GM12865 (cell line): Measurements from ENCODE around the gene CEACAM1.
"Not testable (repeated sequence)": the region's sequence is repeated elsewhere in the genome, so short reads cannot be mapped to it uniquely, and the experiment has no call there.

Experiments used
- DNase-seq: peaks from one replicate; pipeline ENCODE4 v3.0.0; 2010; ENCODE audit warnings: low read depth
- H3K4me3 ChIP-seq: 2 replicates; pipeline ENCODE4 v1.5.1; 2011; ENCODE audit warnings: mild to moderate bottlenecking, low read depth, low read length, control low read depth
- TF ChIP-seq, protein P1 (sequence below): IDR thresholded peaks from 2 replicates; pipeline ENCODE4 v1.5.1; 2011; ENCODE audit warnings: low read length, control low read depth, low read depth, inconsistent platforms; ENCODE audit not compliant: insufficient read depth; ENCODE audit errors: missing control alignments

The CEACAM1 gene

DNA sequence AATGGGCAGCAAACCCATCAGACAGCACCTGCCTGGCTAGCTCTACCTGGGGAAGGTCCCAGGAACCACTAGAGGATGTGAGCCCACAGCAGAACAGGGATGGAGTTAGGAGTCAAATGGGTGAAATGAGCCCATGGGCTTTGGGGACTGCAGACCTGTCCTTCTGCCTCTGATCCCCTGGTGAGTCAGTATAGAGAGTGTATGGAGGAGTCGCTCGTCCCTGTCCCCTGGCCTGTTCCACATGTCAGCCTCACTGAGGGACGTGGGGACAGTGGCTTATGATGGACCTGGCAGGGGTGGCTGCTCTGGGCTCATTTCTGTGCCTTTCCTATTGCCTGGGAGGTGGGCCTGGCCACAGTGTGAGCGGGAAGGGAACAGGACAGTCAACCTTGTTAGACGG lies 4.0 kb downstream of the CEACAM1 start:
- TF ChIP-seq, protein P1, sequence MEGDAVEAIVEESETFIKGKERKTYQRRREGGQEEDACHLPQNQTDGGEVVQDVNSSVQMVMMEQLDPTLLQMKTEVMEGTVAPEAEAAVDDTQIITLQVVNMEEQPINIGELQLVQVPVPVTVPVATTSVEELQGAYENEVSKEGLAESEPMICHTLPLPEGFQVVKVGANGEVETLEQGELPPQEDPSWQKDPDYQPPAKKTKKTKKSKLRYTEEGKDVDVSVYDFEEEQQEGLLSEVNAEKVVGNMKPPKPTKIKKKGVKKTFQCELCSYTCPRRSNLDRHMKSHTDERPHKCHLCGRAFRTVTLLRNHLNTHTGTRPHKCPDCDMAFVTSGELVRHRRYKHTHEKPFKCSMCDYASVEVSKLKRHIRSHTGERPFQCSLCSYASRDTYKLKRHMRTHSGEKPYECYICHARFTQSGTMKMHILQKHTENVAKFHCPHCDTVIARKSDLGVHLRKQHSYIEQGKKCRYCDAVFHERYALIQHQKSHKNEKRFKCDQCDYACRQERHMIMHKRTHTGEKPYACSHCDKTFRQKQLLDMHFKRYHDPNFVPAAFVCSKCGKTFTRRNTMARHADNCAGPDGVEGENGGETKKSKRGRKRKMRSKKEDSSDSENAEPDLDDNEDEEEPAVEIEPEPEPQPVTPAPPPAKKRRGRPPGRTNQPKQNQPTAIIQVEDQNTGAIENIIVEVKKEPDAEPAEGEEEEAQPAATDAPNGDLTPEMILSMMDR, result no peak
- no peak for DNase-seq
- no peak overlapping the region for H3K4me3 ChIP-seq

DNA sequence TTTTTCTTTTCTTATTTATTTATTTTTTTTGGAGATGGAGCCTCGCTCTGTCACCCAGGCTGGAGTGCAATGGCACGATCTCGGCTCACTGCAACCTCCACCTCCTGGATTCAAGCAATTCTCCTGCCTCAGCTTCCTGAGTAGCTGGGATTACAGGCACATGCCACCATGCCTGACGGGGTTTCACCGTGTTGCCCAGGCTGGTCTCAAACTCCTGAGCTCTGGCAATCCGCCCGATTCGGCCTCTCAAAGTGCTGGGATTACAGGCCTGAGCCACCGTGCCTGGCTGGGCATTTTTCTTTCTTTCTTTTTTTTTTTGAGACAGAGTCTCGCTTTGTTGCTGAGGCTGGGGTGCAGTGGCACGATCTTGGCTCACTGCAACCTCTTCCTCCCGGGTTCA lies 6.0 kb downstream of the CEACAM1 start:
- DNase-seq, H3K4me3 ChIP-seq: not testable (repeated sequence)

DNA sequence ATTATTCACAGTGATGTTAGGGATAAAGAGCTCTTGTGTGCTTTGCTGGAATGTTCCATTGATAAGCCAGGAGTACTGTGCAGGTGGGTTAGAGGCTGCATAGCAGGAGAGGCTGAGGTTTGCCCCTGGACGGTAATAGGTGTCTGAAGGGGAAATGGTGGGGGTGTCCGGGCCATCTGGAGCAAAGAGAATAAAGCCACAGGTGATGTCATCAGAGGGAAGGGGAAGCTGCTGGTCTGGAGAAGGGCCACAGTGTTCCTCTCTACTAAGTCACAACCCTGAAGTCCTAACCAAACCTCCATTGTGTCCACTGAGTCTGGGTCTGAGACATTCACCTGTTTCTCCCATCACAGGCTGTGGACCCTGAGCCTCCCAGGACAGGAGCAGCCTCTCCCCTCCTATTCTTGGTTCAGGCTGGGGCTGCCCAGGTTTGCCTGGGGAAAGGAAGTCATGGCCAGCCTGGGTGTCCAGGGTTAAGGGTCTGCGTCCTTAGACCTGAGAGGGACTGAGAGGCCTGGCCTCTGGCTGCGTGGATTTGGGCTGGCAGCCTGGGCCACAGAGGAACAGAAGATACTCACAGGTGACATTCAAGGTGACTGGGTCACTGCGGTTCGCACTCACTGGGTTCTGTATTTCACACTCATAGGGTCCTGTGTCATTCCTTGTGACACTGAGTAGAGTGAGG lies 6.8 kb downstream of the CEACAM1 start:
- no peak overlapping the region for H3K4me3 ChIP-seq
- no peak for DNase-seq
- TF ChIP-seq, protein P1, result no peak

DNA sequence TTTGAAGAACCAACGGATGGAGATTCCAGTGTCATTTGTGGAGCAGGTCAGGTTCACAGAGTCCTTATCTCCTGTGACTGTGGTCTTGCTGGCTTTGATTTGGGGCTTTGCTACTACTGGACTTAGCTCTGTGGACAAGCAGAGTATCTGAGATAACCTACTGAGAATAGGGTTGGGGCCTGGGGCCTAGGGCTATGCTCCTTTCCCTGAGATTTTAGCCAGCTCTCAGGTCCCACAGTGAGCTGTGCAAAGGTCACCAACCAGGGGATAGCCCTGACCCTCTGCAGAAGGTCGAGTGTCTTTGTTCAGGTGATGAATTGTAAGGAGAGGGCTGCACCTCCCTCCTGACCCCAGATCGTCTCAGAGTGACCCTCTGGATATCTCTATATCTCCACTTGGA lies 9.2 kb downstream of the CEACAM1 start:
- DNase-seq, result no peak
- TF ChIP-seq, protein P1, result no peak
- H3K4me3 ChIP-seq, result no peak overlapping the region

DNA sequence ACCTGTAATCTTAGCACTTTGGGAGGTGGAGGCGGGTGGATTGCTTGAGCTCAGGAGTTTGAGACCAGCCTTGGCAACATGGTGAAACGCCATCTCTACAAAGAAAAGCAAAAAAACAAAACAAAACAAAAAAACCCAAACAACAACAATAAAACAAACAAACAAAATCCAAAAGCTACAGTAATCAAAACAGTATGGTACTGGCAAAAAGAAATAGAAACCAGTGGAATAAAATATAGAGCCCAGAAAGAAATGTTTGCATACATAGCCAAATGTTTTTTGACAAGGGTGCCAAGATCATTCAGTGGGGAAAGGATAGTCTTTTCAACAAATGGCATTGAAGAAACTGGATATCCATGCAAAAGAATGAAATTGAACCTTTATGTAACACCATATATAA lies 11.5 kb downstream of the CEACAM1 start:
- TF ChIP-seq, protein P1, result no peak
- no peak overlapping the region for H3K4me3 ChIP-seq
- DNase-seq, result no peak

DNA sequence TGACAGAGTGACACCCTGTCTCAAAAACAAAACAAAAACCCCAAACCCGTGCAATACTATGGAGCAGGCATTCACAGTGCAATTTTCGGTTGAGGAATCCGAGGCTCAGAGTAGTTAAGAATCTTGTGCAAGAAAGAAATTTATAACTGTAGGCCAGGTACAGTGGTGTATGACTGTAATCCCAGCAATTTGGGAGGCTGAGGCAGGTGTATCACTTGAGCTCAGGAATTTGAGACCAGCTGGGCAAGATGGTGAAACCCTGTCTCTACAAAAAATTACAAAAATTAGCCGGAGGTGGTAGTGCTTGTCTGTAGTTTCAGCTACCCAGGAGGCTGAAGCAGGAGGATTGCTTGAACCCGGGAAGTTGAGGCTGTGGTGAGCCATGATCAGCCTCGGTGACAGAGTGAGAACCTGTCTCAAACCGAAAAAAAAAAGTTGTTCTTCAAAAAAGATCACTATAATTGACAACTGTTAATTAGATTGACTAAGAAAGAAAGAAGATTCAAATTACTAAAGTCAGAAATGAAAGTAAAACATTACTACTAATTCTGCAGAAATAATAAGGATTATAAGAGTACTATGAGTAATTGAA lies 12.9 kb downstream of the CEACAM1 start:
- DNase-seq, result no peak
- H3K4me3 ChIP-seq, result no peak overlapping the region
- TF ChIP-seq, protein P1, result no peak

DNA sequence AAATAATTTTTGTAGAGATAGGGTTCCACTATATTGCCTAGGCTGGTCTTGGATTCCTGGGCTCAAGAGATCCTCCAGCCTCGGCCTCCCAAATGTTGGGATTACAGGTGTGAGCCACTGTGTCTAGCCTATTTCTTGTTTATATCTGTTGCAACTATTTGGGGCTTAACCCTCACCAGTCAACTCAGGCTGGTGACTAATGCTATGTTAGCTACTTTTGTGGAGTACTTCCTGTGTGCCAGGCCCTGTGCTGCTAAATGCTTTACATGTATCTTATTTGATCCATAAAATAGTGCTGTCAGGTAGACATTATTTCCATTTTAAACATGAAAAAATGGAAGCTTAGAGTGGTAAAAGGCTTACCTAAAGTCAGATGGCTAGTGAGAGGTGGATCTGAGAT lies 13.8 kb downstream of the CEACAM1 start:
- TF ChIP-seq, protein P1, result no peak
- no peak for DNase-seq
- no peak overlapping the region for H3K4me3 ChIP-seq
